ENCODE measurements around the gene TAS2R41. TPM values are rescaled to one million over a fixed set of nuclear protein-coding genes. Genes with fewer than 3 reads are reported as not detected.
"Not testable (repeated sequence)": the region's sequence is repeated elsewhere in the genome, so short reads cannot be mapped to it uniquely, and the experiment has no call there.

Gene TAS2R41
- total RNA-seq, 1 donor from 2014 or later, result not detected

- no peaks in the 10 kb centered on the region for H3K36me3 ChIP-seq
- no peak for TF ChIP-seq CTCF (IDR thresholded peaks at IDR 0.05)
- H3K27me3 ChIP-seq, result no peaks in the 10 kb centered on the region
- no peak overlapping the region for H3K27ac ChIP-seq
- H3K9me3 ChIP-seq, result no peaks in the 10 kb centered on the region
- no peak overlapping the region for H3K4me3 ChIP-seq
- intact Hi-C loops (cut with DNase I), result no loop called here
- H3K4me1 ChIP-seq, result no peaks in the 10 kb centered on the region
- DNase-seq (ENCODE audit: low spot score in 2 of 2), result no peak
Observed at GRCh38 chr7:143519411-143520131, 41.9 kb downstream of the TAS2R41 start.

GRCh38 chr7:143522309-143522916, 44.7 kb downstream of the TAS2R41 start:
- H3K4me3 ChIP-seq; H3K27ac ChIP-seq; intact Hi-C loops (cut with DNase I); H3K27me3 ChIP-seq; H3K36me3 ChIP-seq; H3K4me1 ChIP-seq; DNase-seq (ENCODE audit: low spot score in 2 of 2); H3K9me3 ChIP-seq: not testable (repeated sequence)

Other genes with a start within 250 kb of the TAS2R41 start
- 174 TPM for gene GSTK1, start 214.4 kb upstream of the TAS2R41 start, total RNA-seq
- 11.5 TPM for gene TMEM139, start 192.9 kb upstream of the TAS2R41 start, total RNA-seq
- gene CASP2, start 189.5 kb upstream of the TAS2R41 start, total RNA-seq, result 13.7 TPM
- not detected for gene CLCN1, start 161.8 kb upstream of the TAS2R41 start, total RNA-seq
- gene FAM131B, start 115.2 kb upstream of the TAS2R41 start, total RNA-seq, result 0.53 TPM
- 320 TPM for gene ZYX, start 96.5 kb upstream of the TAS2R41 start, total RNA-seq
- gene EPHA1, start 69.0 kb upstream of the TAS2R41 start, total RNA-seq, result not detected
- gene TAS2R60, start 34.4 kb upstream of the TAS2R41 start, total RNA-seq, result not detected
- 0.21 TPM for gene CTAGE15, start 93.9 kb downstream of the TAS2R41 start, total RNA-seq
- 0.64 TPM for gene TCAF2, start 143.1 kb downstream of the TAS2R41 start, total RNA-seq